HepG2 (cell line): ENCODE results near the gene EIF4ENIF1. TPM values are rescaled to one million over a fixed set of nuclear protein-coding genes. Genes with fewer than 3 reads are reported as not detected.

Experiments used
- ATAC-seq: fragments of 200-7000 bp; cut with Tn5 transposase; 3 replicates; pipeline ENCODE4 v1.9.1; 2020; ENCODE audit warnings: mild to moderate bottlenecking, moderate library complexity
- BruUV-seq: library from RNA; stranded (reverse); fragments of 400-500 nt; replicated peaks from 2 replicates; lab custom pipeline; 2021; lab: Mats Ljungman, UMichigan
- CTCF ChIA-PET: fragments of 300-600 bp; formaldehyde crosslinking; extraction: SDS; loops from one replicate; lab custom pipeline; 2021; ENCODE audit warnings: low total read pairs, inconsistent platforms, low intra/inter-chr PET ratio; lab: Yijun Ruan, JAX
- POLR2A ChIA-PET: fragments of 350-600 bp; sonication (Branson Sonifier 250); formaldehyde crosslinking; loops from one replicate; lab custom pipeline; 2020; ENCODE audit warnings: antibody characterized with exemption, inconsistent platforms; lab: Yijun Ruan, JAX
- DNase-seq: peaks from one replicate; pipeline ENCODE4 v3.0.0-alpha.2; 2015; ENCODE audit warnings: low spot score
- FAIRE-seq: peaks from 3 replicates; lab custom pipeline; 2011; peaks lifted over from hg19 to GRCh38; lab: Jason Lieb, UNC
- H2AFZ ChIP-seq: one replicate; pipeline ENCODE4 v1.6.1; 2011; ENCODE audit warnings: low read length, inconsistent platforms
- H3K27ac ChIP-seq: fragments of 300-600 bp; 3 replicates; pipeline ENCODE4 v1.8.0; 2011; ENCODE audit warnings: mixed run types, mild to moderate bottlenecking, mixed read lengths, low read length, inconsistent platforms; ENCODE audit not compliant: insufficient read depth; ENCODE audit errors: extremely low read length
- H3K27me3 ChIP-seq, 2 experiments: fragments of 200-600 bp in 1 of 2; 2 replicates in 1 of 2; 3 replicates in 1 of 2; pipeline versions ENCODE4 v1.6.0 to v1.8.0; 2011; ENCODE audit warnings: low read length in 2 of 2, mild to moderate bottlenecking in 2 of 2, moderate library complexity in 2 of 2, inconsistent platforms in 1 of 2; ENCODE audit not compliant: insufficient read depth in 2 of 2, control insufficient read depth in 1 of 2
- H3K36me3 ChIP-seq, 2 experiments: fragments of 200-600 bp in 1 of 2; replicated peaks in 1 of 2; 2 replicates in 1 of 2; 3 replicates in 1 of 2; pipeline versions ENCODE4 v1.5.1 to v1.8.0; 2011; ENCODE audit warnings: low read length in 2 of 2, inconsistent platforms in 1 of 2; ENCODE audit not compliant: insufficient read depth in 2 of 2, control insufficient read depth in 1 of 2
- H3K4me1 ChIP-seq: 2 replicates; pipeline ENCODE4 v1.5.1; 2012; ENCODE audit warnings: low read length, inconsistent platforms; ENCODE audit not compliant: insufficient read depth
- H3K4me2 ChIP-seq: 2 replicates; pipeline ENCODE4 v1.6.0; 2011; ENCODE audit warnings: low read depth, low read length, inconsistent platforms
- H3K4me3 ChIP-seq, 3 experiments: fragments of 200-600 bp in 1 of 3; sonication (generic), shearing (Covaris generic) in 1 of 3; replicated peaks in 1 of 3; 2 replicates each; pipeline ENCODE4 v1.5.1; 2011 to 2016; ENCODE audit warnings: low read length in 3 of 3, inconsistent platforms in 2 of 3, low read depth in 2 of 3, mild to moderate bottlenecking in 2 of 3, control low read depth in 1 of 3, mixed read lengths in 1 of 3; ENCODE audit not compliant: insufficient read depth in 1 of 3
- H3K79me2 ChIP-seq: one replicate; pipeline ENCODE4 v1.6.1; 2011; ENCODE audit warnings: low read length, inconsistent platforms; ENCODE audit not compliant: insufficient read depth
- H3K9ac ChIP-seq: 2 replicates; pipeline ENCODE4 v1.6.0; 2011; ENCODE audit warnings: mild to moderate bottlenecking, low read depth, low read length, inconsistent platforms; ENCODE audit not compliant: insufficient read depth
- H3K9me3 ChIP-seq: 2 replicates; pipeline ENCODE4 v1.5.1; 2012; ENCODE audit warnings: mild to moderate bottlenecking, low read length
- H4K20me1 ChIP-seq: 2 replicates; pipeline ENCODE4 v1.6.0; 2011; ENCODE audit warnings: inconsistent platforms, mild to moderate bottlenecking, low read length, moderate library complexity; ENCODE audit not compliant: insufficient read depth
- ARNTL ChIP-seq: sonication (generic); formaldehyde crosslinking; IDR thresholded peaks from 2 replicates; pipeline ENCODE4 v1.4.0; 2020; ENCODE audit warnings: mild to moderate bottlenecking, missing genetic modification reagents
- BRCA1 ChIP-seq: sonication (generic); formaldehyde crosslinking; IDR thresholded peaks from 2 replicates; pipeline ENCODE4 v1.4.0; 2020; ENCODE audit warnings: missing genetic modification reagents
- FOXK1 ChIP-seq: sonication (generic); formaldehyde crosslinking; IDR thresholded peaks from 2 replicates; pipeline ENCODE4 v1.4.0; 2020; ENCODE audit warnings: low read depth, missing genetic modification reagents, borderline replicate concordance
- GTF3A ChIP-seq: sonication (generic); formaldehyde crosslinking; conservative IDR thresholded peaks from 2 replicates; pipeline ENCODE4 v1.4.0; 2020; ENCODE audit warnings: mild to moderate bottlenecking, missing genetic modification reagents
- KDM2A ChIP-seq: sonication (generic); formaldehyde crosslinking; IDR thresholded peaks from 2 replicates; pipeline ENCODE4 v1.4.0; 2020; ENCODE audit warnings: low read depth, missing genetic modification reagents, borderline replicate concordance
- KLF13 ChIP-seq: sonication (generic); formaldehyde crosslinking; IDR thresholded peaks from 2 replicates; pipeline ENCODE4 v1.4.0; 2020; ENCODE audit warnings: mild to moderate bottlenecking, missing genetic modification reagents
- PRPF4 ChIP-seq: fragments of 200-400 bp; formaldehyde crosslinking; IDR thresholded peaks from 2 replicates; pipeline ENCODE4 v1.6.1; 2016; ENCODE audit warnings: low read length, low read depth; ENCODE audit not compliant: poor library complexity, severe bottlenecking
- ZFP36L1 ChIP-seq: sonication (generic); formaldehyde crosslinking; IDR thresholded peaks from 2 replicates; pipeline ENCODE4 v1.8.0; 2022; ENCODE audit warnings: mild to moderate bottlenecking, missing genetic modification reagents, moderate library complexity
- ZFY ChIP-seq: sonication (generic); formaldehyde crosslinking; IDR thresholded peaks from 2 replicates; pipeline ENCODE4 v1.4.0; 2020; ENCODE audit warnings: missing genetic modification reagents
- ZNF3 ChIP-seq: IDR thresholded peaks from 2 replicates; pipeline ENCODE4 v1.7.0; 2017; ENCODE audit warnings: inconsistent platforms
- ZNF367 ChIP-seq: sonication (generic); formaldehyde crosslinking; IDR thresholded peaks from 2 replicates; pipeline ENCODE4 v1.4.0; 2020; ENCODE audit warnings: missing genetic modification reagents, borderline replicate concordance
- ZNF839 ChIP-seq: sonication (generic); formaldehyde crosslinking; IDR thresholded peaks from 2 replicates; pipeline ENCODE4 v1.4.0; 2020; ENCODE audit warnings: missing genetic modification reagents, mild to moderate bottlenecking, borderline replicate concordance
- WGBS: methylation state at CpG from one replicate; pipeline ENCODE4 v1.1.6; 2017; ENCODE audit warnings: low lambda C conversion rate; 5-methylcytosine and 5-hydroxymethylcytosine counted together
- in situ Hi-C: cut with HindIII; loops from 2 replicates; pipeline ENCODE4 v1.10.0; 2017; ENCODE audit warnings: low pct_unique_long_range_greater_than_20kb; ENCODE audit not compliant: extremely low pct_ligation_motif_present
- intact Hi-C: fragments of 100-400 bp; cut with micrococcal nuclease; formaldehyde crosslinking; loops from one replicate; pipeline ENCODE4 v1.10.0; 2022; ENCODE audit not compliant: unreplicated experiment
- polyA plus RNA-seq, 8 experiments: library from polyadenylated mRNA; depleted of rRNA in 3 of 8; stranded (reverse) in 7 of 8; unstranded in 1 of 8; fragments of >200 nt; fragmentation: Illumina TruSeq in 4 of 8; extraction: Trizol in 4 of 8; gene quantifications; 2 replicates each; pipeline versions ENCODE4 v1.2.1 to v1.2.3, GENCODE V29; 2011 to 2016; ENCODE audit warnings: low read depth in 4 of 8, missing spikeins in 1 of 8, mixed read lengths in 1 of 8; ENCODE audit not compliant: insufficient read depth in 1 of 8
- total RNA-seq, 5 experiments: library from RNA; depleted of rRNA; stranded (reverse); fragments of >200 nt; fragmentation: Illumina TruSeq; extraction: Trizol; gene quantifications; 2 replicates each; pipeline ENCODE4 v1.2.3, GENCODE V29; 2016; ENCODE audit warnings: low read depth in 1 of 5
- TF ChIP-seq, protein P1 (sequence below): sonication (generic); formaldehyde crosslinking; IDR thresholded peaks from 2 replicates; pipeline ENCODE4 v1.4.0; 2020; ENCODE audit warnings: missing genetic modification reagents
- TF ChIP-seq, protein P2 (sequence below): IDR thresholded peaks from 2 replicates; pipeline ENCODE4 v1.6.1; 2018; ENCODE audit warnings: missing genetic modification reagents, mild to moderate bottlenecking, missing compliant biosample characterization
- TF ChIP-seq, protein P3 (sequence below): sonication (generic); formaldehyde crosslinking; conservative IDR thresholded peaks from 2 replicates; pipeline ENCODE4 v1.8.0; 2022; ENCODE audit warnings: low read depth, missing genetic modification reagents
- TF ChIP-seq, protein P4 (sequence below): sonication (generic); formaldehyde crosslinking; IDR thresholded peaks from 2 replicates; pipeline ENCODE4 v1.5.0; 2020; ENCODE audit warnings: mild to moderate bottlenecking, missing genetic modification reagents
- TF ChIP-seq, protein P5 (sequence below): sonication (generic); IDR thresholded peaks from 2 replicates; pipeline ENCODE4 v1.6.1; 2016; ENCODE audit warnings: low read depth, borderline replicate concordance

EIF4ENIF1 gene
- total and polyA plus RNA-seq, 2 of the 13 experiments (the other 11 are each of a cell fraction or from before 2014, with no cell fraction given) = 11.9 to 12.3 TPM

DNA sequence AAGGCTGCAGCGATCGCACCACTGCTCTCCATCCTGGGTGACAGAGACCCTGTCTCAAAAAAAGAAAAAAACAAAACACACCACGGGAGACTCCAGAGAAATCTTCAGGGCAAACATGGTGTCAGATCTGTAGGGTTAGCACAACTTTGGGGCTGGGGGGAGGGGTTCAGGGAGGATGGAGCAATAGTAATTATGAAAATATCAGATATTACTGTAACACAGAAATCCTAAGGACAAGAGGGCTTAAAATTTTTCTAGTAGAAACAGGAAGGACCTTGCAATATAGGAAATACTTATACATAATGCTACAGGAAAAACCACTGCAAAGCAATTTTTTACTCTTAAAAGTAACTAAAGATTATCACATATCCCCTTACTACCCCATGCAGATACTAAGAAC is 13.8 kb downstream of the EIF4ENIF1 start:
- no TSS peak for BruUV-seq
- POLR2A ChIA-PET = no interaction called here
- no peak for FAIRE-seq
- Histone ChIP-seq H2AFZ (no peak overlapping the region), H3K9ac (no peak overlapping the region), H3K79me2 (peaks cover 29% of the 10 kb centered on the region), H3K4me1 (no peaks in the 10 kb centered on the region), H3K4me3 (no peak overlapping the region), H3K27ac (no peak overlapping the region), H4K20me1 (no peaks in the 10 kb centered on the region), H3K36me3 (peaks cover 5 to 50% of the 10 kb centered on the region in 2 experiments), H3K27me3 (no peaks in the 10 kb centered on the region), H3K9me3 (no peaks in the 10 kb centered on the region), H3K4me2 (no peak overlapping the region)
- 91% methylated on average over 3 of the region's 3 CpGs for WGBS
- ATAC-seq = no peak
- in situ Hi-C loops = no loop called here
- TF ChIP-seq ARNTL = no peak
- no peak for TF ChIP-seq ZFP36L1 (CRISPR knock-in tag)
- no peak for TF ChIP-seq PRPF4
- no peak for TF ChIP-seq ZNF839 (CRISPR knock-in tag)
- TF ChIP-seq ZFY (CRISPR knock-in tag) = no peak
- no peak for TF ChIP-seq ZNF3 (CRISPR knock-in tag)
- TF ChIP-seq KLF13 (CRISPR knock-in tag) = no peak
- TF ChIP-seq, protein P1, sequence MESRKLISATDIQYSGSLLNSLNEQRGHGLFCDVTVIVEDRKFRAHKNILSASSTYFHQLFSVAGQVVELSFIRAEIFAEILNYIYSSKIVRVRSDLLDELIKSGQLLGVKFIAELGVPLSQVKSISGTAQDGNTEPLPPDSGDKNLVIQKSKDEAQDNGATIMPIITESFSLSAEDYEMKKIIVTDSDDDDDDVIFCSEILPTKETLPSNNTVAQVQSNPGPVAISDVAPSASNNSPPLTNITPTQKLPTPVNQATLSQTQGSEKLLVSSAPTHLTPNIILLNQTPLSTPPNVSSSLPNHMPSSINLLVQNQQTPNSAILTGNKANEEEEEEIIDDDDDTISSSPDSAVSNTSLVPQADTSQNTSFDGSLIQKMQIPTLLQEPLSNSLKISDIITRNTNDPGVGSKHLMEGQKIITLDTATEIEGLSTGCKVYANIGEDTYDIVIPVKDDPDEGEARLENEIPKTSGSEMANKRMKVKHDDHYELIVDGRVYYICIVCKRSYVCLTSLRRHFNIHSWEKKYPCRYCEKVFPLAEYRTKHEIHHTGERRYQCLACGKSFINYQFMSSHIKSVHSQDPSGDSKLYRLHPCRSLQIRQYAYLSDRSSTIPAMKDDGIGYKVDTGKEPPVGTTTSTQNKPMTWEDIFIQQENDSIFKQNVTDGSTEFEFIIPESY = no peak
- no peak for TF ChIP-seq GTF3A (CRISPR knock-in tag)
- no peak for TF ChIP-seq FOXK1 (CRISPR knock-in tag)
- no peak for TF ChIP-seq ZNF367 (CRISPR knock-in tag)
- TF ChIP-seq, protein P2, sequence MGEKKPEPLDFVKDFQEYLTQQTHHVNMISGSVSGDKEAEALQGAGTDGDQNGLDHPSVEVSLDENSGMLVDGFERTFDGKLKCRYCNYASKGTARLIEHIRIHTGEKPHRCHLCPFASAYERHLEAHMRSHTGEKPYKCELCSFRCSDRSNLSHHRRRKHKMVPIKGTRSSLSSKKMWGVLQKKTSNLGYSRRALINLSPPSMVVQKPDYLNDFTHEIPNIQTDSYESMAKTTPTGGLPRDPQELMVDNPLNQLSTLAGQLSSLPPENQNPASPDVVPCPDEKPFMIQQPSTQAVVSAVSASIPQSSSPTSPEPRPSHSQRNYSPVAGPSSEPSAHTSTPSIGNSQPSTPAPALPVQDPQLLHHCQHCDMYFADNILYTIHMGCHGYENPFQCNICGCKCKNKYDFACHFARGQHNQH (CRISPR knock-in tag) = no peak
- TF ChIP-seq BRCA1 (CRISPR knock-in tag) = no peak
- TF ChIP-seq, protein P3, sequence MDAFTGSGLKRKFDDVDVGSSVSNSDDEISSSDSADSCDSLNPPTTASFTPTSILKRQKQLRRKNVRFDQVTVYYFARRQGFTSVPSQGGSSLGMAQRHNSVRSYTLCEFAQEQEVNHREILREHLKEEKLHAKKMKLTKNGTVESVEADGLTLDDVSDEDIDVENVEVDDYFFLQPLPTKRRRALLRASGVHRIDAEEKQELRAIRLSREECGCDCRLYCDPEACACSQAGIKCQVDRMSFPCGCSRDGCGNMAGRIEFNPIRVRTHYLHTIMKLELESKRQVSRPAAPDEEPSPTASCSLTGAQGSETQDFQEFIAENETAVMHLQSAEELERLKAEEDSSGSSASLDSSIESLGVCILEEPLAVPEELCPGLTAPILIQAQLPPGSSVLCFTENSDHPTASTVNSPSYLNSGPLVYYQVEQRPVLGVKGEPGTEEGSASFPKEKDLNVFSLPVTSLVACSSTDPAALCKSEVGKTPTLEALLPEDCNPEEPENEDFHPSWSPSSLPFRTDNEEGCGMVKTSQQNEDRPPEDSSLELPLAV (CRISPR knock-in tag) = no peak
- TF ChIP-seq, protein P4, sequence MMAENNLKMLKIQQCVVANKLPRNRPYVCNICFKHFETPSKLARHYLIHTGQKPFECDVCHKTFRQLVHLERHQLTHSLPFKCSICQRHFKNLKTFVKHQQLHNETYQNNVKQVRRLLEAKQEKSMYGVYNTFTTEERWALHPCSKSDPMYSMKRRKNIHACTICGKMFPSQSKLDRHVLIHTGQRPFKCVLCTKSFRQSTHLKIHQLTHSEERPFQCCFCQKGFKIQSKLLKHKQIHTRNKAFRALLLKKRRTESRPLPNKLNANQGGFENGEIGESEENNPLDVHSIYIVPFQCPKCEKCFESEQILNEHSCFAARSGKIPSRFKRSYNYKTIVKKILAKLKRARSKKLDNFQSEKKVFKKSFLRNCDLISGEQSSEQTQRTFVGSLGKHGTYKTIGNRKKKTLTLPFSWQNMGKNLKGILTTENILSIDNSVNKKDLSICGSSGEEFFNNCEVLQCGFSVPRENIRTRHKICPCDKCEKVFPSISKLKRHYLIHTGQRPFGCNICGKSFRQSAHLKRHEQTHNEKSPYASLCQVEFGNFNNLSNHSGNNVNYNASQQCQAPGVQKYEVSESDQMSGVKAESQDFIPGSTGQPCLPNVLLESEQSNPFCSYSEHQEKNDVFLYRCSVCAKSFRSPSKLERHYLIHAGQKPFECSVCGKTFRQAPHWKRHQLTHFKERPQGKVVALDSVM (CRISPR knock-in tag) = no peak
- TF ChIP-seq KDM2A (CRISPR knock-in tag) = no peak
- TF ChIP-seq, protein P5, sequence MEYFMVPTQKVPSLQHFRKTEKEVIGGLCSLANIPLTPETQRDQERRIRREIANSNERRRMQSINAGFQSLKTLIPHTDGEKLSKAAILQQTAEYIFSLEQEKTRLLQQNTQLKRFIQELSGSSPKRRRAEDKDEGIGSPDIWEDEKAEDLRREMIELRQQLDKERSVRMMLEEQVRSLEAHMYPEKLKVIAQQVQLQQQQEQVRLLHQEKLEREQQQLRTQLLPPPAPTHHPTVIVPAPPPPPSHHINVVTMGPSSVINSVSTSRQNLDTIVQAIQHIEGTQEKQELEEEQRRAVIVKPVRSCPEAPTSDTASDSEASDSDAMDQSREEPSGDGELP = no peak
- intact Hi-C loops = no loop called here
- CTCF ChIA-PET = no interaction called here
- DNase-seq = no peak
